HG02678 (cell line): ENCODE measurements around the gene CALHM6.
A peak's percentile ranks its signal among the peaks of the same experiment; 100 is the strongest.

Experiments used
- ATAC-seq: cut with Tn5 transposase; IDR thresholded peaks from one replicate; pipeline ENCODE4 v1.9.1; 2021; ENCODE audit warnings: mild to moderate bottlenecking, moderate library complexity; ENCODE audit not compliant: unreplicated experiment

The CALHM6 gene

GRCh38 chr6:116445102-116445501 lies 16.1 kb upstream of the CALHM6 start:
- no peak for ATAC-seq

DNA sequence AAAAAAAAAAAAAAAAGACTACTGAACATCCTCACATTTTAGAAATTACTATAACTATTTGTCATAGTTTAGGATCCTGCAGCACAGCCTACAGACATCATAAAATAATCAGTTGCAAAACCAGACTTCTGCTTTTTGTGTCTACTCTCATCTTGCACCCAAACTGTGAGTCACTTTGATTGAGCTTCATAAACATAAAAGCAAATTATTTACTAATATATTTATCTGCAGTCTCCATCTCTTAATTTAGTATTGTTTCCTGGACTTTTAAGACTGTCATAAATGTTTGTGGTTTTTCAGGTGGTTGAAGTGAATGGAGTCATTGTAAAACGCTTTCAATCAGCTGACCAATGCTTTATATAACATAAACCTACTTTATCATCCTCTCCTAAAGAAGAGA lies 14.8 kb upstream of the CALHM6 start:
- no peak for ATAC-seq

DNA sequence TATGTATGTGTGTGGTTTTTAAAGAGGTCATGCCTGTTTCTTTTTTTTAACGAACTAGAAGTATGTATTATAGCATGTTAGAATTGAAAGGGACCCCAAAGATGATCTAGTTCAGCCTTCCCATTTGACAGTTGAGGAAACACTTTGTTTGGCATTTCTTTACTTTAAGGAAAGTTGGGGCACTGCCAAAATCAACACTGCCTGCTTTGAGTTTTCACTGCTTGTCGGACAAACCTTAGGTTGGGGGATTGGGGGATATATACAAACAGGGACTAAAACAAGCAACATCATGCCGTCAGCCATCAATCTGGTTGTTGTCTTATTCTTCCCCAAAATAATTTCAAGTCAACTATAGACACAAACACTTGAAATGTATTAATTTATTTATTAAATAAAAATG lies 14.1 kb upstream of the CALHM6 start:
- ATAC-seq = no peak

DNA sequence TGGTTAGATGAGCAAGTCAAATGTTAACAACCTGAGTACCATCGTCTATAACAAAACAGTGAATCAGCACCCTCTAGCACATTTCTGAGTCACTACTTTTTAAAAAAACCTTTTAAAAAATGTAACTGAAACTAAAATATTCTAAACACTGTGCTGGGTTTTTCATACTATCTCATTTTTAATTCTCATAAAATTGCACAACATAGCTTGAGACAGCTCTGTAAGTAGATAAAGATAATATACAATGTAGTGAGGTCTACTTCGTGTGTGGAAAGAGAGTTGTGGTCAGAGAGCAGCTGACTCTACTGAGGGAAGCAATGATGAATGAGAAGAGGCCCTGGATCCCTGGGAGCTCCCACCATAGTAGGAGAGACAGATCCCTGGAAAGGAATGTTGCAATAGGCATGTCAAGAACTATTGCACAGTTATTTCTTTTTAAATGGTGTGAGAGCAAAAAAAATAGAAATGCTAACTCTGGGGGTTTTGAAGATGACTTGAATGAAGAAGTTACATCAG lies 13.6 kb upstream of the CALHM6 start:
- ATAC-seq = no peak

- no peak for ATAC-seq
Measured at GRCh38 chr6:116449565-116449964, 11.6 kb upstream of the CALHM6 start.

- ATAC-seq = no peak
Measured at GRCh38 chr6:116450185-116450710, 10.9 kb upstream of the CALHM6 start.

DNA sequence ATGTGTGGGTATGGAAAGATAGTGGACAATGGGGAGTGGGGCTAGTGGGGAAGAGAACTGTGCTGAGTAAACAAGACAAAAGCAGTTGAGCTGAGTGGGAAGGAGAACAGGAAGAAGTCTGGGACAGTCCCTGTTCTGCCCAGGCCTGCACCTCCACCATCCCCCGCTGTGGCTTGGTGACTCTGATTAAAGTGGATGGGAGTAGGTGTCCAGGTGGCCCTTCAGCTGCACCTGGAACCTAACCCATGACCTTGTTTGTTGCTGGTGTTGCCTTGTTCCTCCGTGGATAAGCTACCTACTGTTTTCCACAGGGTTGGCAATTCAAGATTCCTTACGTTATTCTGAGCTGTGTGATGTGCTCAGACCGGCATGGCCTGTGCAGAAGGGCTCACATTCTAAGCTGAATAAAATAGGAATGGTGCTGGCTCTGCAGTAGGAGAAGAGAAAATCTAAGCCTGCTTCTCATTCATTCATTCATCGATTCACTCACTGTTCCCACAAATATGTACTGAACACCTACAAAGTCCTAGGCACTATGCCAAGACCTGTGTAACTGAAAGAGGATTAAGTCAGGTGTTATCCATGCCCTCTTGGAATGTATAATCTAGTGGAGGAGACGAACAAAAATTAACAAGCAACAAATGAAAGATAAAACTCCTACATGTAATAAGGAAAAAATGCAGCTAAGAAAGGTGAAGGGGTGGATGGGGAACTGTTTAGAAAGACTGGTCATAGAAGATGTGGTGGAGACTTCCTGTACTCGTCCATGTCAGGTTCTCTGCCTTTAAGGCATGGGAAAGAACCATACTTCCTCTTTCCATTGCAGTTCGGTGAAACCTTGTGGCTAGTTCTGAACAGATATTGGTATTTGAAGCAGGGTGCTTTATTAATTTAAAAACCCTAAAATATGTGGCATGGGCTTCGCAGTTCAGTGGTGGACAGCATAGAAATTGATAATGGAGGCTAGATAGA lies 10.1 kb upstream of the CALHM6 start:
- ATAC-seq = peak; percentile 87

DNA sequence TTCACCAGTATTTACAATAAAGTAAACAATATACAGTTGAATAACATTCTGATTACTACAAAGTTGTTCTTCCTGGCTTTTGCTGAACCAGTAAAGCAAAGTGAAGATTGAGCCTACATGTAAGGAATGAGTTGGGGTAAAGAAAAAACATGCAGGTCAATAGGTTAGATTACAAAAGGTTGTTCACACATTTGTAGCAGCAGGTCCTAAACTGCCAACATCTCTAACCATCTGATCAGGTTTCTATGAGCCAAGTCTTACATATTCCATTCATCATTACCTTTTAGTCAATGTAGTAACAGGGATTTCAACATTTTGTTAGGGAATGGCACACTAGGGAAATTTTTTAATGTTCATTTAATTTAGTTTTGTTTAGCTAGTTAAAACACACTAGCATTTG lies 9.3 kb upstream of the CALHM6 start:
- ATAC-seq = no peak

DNA sequence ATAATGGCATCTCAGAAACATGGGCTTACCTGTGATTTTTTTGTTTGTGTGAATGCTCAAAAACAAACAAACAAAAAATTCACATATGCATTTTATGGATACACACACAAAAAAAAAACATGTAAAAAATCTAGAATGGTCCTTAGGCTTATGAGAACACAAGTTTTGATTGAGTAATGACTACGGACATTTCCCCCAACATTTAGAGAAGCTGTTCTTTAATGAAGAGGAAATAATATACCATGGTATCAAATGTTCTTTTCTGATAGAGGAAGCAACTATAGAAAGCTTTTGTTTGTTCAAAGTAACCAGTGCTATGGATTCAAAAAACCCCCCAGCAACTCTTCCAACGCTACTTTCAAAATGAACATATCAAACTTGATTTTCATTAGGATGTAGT lies 8.6 kb upstream of the CALHM6 start:
- ATAC-seq = no peak

DNA sequence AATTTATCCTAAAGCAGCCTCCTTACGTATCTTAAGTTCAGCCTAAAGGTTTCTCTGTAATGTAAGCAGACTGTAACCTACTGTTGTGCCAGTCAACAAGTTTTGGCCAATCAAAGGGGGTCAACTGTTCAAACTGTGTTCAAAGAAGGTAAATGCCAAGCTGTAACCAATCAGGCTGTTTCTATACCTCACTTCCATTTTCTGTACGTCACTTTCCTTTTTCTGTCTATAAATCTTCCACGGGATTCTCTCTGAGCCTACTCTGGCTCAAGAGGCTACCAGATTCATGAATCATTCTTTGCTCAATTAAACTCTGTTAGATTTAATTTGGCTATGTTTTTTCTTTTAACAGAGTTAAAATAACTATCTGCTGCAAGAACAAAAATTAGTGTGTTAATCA lies 5.1 kb upstream of the CALHM6 start:
- no peak for ATAC-seq

DNA sequence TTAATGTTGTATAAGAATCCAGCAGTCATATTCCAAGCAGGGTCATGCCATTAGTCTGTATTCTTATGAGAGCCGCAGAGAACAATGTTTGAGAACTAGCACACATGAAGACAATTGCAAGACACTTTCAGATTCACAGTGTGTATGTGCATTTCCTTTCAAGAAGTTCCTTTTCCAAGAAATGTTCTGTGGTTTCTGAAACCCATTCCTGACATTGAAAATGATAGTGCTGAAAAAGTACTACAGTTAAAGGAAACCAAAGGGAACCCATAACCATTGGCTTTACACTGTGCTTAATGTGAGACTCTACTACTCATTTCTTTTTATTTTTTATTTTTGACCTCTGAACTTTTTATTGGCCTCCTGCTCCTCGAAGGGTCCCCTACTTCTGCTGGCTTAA lies 4.2 kb upstream of the CALHM6 start:
- ATAC-seq = no peak

DNA sequence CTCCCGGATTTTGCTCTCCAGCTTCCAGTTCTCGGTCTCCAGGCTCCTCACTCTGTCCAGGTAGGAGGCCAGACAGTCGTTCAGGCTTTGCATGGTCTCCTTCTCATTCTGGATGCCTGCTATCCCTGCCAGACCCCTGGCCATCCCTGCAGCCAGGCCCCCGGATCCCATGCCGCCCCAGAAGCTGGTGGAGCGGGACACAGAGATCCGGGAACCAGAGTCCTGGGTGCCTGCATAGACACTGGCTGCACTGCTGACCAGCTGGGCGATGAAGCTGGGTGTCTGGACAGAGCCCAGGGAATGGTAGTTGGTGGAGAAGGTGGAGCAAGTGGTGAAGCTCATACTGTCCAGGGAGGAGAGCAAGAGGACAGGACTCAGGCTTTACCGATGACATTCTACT lies 2.9 kb upstream of the CALHM6 start:
- no peak for ATAC-seq

DNA sequence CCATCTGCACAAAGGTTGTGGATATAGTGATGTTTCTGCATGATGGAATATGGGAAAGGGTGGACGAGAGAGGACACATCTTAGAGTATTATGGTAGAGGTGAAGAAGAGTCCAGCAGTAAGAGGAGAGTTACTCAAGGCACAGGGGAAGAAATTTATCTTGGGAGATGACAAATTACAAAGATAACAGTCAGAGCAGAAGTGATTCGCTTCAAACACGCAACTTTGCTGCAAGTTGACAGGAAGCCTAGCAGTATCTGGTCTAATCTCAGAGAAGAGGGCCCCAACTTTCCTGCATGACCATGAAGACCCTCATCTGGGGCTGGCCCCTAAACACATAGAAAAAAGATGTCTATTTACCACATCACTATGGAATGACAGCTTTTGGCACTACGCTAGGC lies 1.2 kb upstream of the CALHM6 start:
- no peak for ATAC-seq

DNA sequence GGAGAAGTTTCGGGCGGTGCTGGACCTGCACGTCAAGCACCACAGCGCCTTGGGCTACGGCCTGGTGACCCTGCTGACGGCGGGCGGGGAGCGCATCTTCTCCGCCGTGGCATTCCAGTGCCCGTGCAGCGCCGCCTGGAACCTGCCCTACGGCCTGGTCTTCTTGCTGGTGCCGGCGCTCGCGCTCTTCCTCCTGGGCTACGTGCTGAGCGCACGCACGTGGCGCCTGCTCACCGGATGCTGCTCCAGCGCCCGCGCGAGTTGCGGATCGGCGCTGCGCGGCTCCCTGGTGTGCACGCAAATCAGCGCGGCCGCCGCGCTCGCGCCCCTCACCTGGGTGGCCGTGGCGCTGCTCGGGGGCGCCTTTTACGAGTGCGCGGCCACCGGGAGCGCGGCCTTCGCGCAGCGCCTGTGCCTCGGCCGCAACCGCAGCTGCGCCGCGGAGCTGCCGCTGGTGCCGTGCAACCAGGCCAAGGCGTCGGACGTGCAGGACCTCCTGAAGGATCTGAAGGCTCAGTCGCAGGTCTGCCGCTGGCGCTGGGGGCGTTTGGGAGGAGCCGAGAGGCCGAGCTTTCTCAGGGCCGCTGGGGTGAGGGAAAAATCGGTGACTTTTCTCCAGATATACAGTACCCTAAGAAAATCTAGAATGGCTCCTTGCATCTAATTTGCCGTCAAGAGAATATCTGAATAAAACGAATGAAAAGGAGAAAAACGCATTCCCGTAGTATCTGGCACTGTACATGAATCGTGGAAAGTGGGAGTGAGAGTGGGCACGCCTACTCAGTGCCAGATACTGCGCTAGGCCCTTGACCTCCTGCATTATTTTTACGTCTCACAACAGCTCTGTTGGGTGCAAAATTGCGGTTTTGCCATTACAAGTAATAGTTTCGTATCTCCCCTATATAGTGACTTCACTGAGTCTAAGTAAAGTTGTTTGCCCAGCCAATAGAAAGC lies 1.0 kb downstream of the CALHM6 start:
- ATAC-seq = peak; percentile 88

GRCh38 chr6:116463301-116463700 lies 2.1 kb downstream of the CALHM6 start:
- ATAC-seq = no peak

DNA sequence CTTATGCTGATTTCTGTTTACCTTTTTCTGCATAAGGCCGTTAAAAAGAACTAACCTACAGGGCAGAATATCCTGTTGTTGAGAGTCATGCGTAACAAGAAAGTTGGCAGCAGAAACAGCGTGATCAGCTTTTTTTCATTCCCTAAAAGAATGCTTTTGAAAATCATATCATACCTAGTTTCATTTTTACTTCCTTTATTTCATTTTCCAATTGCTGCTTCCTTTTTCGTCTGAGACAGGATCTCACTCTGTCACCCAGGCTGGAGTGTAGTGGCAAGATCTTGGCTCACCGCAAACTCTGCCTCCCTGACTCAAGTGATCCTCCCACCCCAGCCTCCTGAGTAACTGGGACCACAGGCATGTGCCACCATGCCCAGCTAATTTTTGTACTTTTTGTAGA lies 4.1 kb downstream of the CALHM6 start:
- no peak for ATAC-seq

DNA sequence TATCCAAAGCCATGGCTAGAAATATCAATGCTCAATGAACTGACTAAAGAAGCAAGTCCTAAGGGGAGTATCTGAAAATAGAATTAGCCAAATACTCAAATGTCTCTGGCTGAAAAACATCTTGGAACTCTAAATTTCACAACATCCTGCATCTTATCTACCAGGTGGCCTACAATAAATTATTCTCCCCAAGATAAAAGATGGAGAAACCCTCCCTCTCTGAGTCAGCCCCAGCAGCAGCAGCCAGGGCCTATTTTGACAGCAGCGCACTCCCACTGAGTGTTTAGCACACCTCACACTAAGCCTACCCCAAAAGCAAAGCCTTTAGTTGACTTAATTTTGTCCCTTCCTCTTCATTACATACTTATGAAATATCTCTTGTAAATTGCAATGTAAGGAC lies 5.9 kb downstream of the CALHM6 start:
- no peak for ATAC-seq

- no peak for ATAC-seq
Measured at GRCh38 chr6:116467514-116467913, 6.3 kb downstream of the CALHM6 start.

DNA sequence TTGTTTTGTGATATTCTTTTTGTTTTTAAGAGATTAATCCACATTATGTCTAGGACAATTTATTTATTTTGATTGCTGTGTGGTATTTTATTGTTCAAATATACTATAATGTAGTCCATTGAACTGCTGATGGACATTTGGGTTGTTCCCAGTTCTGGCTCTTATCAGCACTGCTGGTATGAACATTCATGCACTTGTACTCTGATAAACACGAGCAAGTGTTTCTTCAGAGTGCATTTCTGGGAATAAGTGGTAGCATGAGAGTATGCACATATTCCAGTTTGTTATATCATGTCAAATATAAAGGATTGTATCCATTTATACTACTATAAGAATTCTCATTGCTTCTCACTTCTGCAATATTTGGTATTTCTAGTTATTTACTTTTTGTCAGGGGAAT lies 7.1 kb downstream of the CALHM6 start:
- ATAC-seq = no peak

DNA sequence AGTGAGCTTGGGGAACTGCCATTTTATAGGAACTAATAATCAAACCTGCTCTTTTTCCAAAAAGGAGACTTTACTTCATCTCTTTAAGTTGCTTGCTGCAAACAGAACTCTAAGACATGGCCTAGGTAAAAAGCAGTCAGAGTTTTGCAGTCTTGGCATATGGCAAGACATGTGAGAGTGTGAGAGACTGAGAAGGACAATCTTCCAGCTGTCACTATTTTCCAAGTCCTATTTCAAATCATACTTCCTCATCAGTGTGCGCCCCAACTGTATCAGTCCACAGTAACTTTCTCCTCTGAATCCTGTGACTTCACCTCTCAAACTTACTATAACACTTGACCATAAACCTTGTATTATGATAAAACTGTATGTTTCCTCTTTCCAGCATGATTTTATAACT lies 10.4 kb downstream of the CALHM6 start:
- no peak for ATAC-seq

- ATAC-seq = no peak
Measured at GRCh38 chr6:116472706-116473105, 11.5 kb downstream of the CALHM6 start.
